NCI-H1105 (cell line): ENCODE results near the gene KRT83.
"Not testable (repeated sequence)": the region's sequence is repeated elsewhere in the genome, so short reads cannot be mapped to it uniquely, and the experiment has no call there.

ENCODE experiments used
- DNase-seq: peaks from one replicate; lab custom pipeline; 2025; lab: John Stamatoyannopoulos, UW

KRT83 gene

DNA sequence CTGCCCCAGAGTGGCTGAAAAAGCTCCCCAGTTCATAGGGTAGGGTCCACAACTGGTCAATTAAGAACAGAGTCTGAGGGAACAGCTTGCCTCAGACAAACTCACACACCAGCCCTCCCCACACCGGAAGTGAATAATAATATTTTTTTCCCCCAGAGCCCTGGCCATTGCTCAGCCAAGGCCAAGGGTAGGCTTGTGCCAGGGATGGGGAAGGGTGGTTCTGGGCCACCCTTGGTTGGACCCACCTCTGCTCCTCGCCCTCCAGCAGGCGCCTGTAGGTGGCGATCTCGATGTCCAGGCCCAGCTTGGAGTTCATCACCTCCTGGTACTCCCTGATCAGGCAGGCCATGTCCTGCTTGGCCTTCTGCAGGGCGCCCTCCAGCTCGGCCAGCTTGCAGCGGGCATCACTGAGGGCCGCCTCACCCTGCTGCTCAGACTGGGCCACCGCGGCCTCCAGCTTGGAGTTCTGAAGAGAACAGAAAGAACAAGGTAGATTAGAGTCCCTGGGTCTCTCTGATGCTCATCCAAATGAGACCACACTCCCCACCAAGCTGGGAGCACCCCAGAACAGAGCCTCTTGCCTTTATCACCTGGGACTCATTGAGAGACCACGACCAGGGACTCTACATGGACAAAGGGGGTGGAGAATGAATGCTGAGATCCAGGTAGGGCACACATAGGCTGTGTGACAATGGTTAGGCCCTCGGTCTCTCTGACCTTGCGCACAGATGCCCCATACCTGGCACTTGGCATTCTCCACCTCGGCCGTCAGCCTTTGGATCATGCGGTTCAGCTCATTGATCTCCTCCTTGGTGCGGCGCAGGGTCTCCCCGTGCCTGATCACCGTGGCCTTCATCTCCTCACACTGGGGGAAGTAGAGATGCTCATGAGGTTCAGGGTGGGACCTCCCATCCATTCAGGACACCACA is 34.1 kb downstream of the KRT83 start:
- not testable (repeated sequence) for DNase-seq

- no peak for DNase-seq
Measured at GRCh38 chr12:52285851-52286530, 35.2 kb downstream of the KRT83 start.

DNA sequence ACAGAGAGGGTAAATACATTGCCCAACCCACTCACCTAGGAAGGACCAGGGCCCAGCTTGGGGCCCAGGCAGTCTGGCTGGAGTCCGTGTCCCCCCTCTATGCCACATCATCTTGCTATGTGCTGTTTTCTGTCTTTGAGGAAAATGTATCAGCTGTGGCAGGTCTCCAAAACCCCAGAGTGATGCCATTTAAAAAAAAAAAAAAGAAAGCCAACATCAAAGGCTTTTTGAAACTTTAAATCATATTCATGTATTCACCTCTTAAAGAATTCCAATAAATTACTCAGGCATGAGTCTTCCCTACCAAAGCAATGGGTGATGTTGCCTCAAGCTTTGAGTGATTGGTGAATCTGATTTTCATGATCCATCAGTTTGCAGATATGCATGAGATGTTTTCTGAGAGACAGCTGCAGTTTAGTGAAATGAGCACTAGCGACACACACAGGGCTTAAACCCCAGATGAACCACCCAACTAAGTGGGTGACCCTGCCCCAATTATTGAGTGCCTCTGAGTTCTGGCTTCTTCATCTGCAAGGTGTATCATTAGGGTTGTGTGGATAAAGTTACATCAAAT is 35.9 kb downstream of the KRT83 start:
- no peak for DNase-seq

- no peak for DNase-seq
Measured at GRCh38 chr12:52284562-52285171, 36.5 kb downstream of the KRT83 start.

- no peak for DNase-seq
Measured at GRCh38 chr12:52280796-52281560, 40.2 kb downstream of the KRT83 start.

DNA sequence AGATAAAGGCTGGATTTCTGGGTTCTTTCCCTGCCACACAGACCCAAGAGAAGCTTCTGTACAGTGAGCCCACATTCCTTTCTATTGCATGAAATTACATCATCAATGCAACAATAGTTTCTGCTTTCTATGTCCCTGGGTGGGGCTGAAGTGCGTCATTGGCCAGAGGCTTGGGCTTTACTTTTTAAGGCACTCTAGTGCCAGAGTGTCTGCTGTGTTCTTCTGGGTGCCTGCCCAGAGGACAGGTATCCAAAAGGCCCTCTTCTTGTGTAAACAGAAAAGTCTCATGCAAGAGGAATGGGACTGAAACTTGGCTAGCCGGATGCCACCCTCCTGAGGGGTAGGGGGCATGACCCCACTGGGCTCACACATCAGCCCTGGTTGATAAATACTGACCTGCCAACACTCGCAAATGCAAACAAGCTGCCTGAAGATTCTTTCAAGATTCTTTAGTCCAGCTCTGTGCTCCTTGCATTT is 40.8 kb downstream of the KRT83 start:
- DNase-seq = no peak

GRCh38 chr12:52279422-52280318 is 41.5 kb downstream of the KRT83 start:
- no peak for DNase-seq

GRCh38 chr12:52278575-52279421 is 42.4 kb downstream of the KRT83 start:
- no peak for DNase-seq

GRCh38 chr12:52277486-52278245 is 43.5 kb downstream of the KRT83 start:
- DNase-seq = no peak

DNA sequence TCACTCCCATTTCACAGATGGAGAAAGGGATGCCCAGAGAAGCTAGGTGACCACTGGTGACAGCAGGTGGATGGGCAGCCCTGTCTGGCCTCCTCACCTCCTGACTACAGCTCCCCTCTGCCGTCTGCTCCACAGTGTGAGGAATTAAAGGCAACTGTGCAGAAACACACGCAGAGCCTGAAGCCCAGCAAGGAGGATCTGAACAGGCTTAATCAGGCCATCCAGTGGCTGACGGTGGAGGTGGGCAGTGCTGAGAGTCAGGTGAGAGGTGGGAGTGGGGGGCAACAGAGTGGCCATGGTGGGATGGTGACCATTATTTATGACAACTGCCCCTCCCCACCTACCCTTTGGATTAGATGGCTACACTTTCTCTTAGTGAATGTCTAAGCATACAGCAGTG is 45.5 kb downstream of the KRT83 start:
- no peak for DNase-seq

DNA sequence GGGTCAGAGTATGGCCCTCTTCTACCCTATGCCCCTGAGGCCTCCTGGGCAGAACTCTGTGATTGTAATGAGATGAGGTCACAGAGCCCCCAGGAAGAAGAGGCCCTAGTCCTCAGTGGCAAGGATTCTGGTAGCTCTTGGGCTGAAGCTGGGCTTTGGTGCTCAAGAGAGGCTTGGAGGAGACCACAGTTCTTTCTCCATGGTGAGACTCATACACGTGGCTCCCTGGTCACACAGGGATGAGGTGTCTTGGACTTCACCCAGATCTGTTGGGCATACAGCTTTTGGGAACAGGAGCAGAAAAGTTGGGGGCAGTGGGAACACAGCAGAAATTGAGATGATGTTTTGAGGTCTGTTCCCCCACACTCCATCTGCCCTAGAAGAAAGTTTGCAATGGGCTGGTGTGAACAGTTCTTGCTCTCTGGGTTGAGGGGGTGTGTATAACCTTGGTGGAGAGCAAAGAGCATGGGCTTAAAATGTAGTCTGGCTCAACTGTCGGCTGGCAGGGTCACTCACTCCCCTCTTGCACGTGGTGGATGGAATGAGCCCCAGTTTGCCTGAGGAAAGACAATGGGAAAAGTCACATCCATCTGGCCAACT is 46.6 kb downstream of the KRT83 start, which contains the start of gene KRT86:
Gene KRT86 (plus strand): TSS at position 125 of the 600 bp plus-strand sequence. CDS start 27,272 bp downstream, outside the sequence.
- no peak for DNase-seq

GRCh38 chr12:52271158-52271557 is 50.0 kb downstream of the KRT83 start:
- DNase-seq = no peak

- no peak for DNase-seq
Measured at GRCh38 chr12:52270541-52271070, 50.6 kb downstream of the KRT83 start.

- no peak for DNase-seq
Measured at GRCh38 chr12:52268212-52268611, 53.0 kb downstream of the KRT83 start.

- DNase-seq = no peak
Measured at GRCh38 chr12:52267699-52268098, 53.5 kb downstream of the KRT83 start.

GRCh38 chr12:52267266-52267665 is 53.9 kb downstream of the KRT83 start:
- no peak for DNase-seq

DNA sequence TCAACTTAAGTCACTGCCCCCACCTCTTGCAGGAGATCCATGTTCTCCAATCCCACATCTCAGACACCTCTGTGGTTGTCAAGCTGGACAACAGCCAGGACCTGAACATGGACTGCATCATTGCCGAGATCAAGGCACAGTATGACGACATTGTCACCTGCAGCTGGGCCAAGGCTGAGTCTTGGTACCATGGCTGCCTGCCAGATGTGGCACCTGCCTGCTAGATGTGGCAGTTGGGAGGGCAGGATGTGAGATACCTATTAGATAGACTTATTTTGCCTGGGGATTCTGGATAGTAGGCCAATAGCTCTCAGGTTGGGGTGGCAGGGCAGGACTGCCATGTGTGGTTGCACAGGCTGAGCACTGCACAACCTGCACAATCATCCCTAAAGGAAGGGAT is 54.7 kb downstream of the KRT83 start:
- no peak for DNase-seq

GRCh38 chr12:52264435-52264825 is 56.8 kb downstream of the KRT83 start:
- no peak for DNase-seq
